ENCODE measurements around the gene MICALL2. TPM values are rescaled to one million over a fixed set of nuclear protein-coding genes. Genes with fewer than 3 reads are reported as not detected.

Gene MICALL2
- polyA plus RNA-seq, 1 donor from 2014 or later = 12.8 TPM

DNA sequence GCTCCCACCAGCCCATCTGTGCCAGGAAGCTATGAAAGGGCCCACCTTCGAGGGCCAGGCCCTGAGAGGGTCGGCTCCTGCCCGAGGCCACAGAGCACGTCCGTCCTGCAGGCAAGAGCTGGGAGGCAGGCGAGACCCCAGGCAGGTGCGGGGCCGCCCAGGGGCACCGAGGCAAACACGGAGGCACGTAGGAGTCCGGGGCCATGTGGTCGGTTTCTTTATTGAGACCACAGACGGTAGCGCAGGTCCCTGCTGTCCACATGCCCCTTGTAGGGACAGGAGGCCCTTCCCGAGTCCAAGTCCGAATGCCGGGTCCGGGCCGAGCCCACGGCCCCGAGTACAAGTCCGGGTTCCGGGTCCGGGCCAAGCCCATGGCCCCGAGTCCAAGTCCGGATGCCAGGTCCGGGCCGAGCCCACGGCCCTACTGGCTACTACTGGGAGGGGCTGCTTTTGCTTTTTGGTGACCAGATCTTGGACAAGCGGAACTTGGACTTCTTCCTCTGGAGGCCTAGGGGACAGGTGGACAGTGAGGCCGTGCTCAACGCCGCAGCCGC lies 25.0 kb downstream of the MICALL2 start:
- H4K20me1 ChIP-seq (ENCODE audit: insufficient read depth) = no peaks in the 10 kb centered on the region

DNA sequence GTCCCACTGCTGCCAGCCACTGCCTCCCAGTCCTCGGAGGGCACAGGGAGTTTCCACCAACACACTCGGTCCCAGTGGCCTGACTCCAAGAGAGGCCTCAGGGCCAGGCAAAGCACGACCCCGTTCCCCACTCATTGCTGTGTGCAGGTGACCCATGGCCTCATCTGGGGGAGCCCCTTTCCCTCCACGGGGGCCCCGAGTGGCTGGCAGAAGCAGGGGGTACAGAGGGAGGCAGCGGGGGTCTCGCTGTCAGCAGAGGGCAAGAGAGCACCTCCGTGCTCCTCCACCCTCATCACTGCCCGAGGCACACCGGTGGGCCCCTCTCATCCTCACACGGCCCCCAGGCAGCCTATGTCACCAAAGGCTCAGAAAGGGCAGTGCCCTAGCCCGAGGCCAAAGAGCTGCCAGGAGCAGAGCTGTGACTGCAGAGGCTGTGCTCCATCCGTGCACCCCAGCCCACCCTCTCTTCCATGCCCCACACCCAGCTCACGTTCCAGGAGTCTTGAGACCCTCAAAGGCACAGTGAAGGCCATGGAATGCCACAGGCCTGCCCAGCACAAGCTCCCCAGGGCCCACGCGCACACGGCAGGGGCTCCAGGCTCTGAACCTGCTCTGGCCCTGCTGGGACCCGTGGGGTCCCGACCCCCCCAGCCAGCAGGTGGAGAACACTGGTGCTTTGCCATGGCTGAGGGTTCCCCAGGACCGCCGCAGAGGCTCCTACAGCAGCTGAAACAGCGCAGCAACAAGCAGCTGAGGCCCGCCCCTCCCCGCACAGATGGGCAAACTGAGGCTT lies 25.9 kb downstream of the MICALL2 start:
- no peak overlapping the region for H3K4me3 ChIP-seq (ENCODE audit: low read length)
- H2AFZ ChIP-seq (ENCODE audit: low read depth, low read length) = no peak overlapping the region
- H4K20me1 ChIP-seq (ENCODE audit: insufficient read depth) = no peaks in the 10 kb centered on the region
- H3K9ac ChIP-seq (ENCODE audit: low read length) = no peak overlapping the region
- H3F3A ChIP-seq (ENCODE audit: insufficient read depth, low read length, poor library complexity, severe bottlenecking) = no peaks in the 10 kb centered on the region
- no peaks in the 10 kb centered on the region for H3K36me3 ChIP-seq (ENCODE audit: insufficient read depth, low read length)
- H3K27ac ChIP-seq (ENCODE audit: low read length) = no peak overlapping the region
- no peaks in the 10 kb centered on the region for H3K79me2 ChIP-seq (replicated peaks; ENCODE audit: insufficient read depth, low read length)
- TF ChIP-seq, protein P1, sequence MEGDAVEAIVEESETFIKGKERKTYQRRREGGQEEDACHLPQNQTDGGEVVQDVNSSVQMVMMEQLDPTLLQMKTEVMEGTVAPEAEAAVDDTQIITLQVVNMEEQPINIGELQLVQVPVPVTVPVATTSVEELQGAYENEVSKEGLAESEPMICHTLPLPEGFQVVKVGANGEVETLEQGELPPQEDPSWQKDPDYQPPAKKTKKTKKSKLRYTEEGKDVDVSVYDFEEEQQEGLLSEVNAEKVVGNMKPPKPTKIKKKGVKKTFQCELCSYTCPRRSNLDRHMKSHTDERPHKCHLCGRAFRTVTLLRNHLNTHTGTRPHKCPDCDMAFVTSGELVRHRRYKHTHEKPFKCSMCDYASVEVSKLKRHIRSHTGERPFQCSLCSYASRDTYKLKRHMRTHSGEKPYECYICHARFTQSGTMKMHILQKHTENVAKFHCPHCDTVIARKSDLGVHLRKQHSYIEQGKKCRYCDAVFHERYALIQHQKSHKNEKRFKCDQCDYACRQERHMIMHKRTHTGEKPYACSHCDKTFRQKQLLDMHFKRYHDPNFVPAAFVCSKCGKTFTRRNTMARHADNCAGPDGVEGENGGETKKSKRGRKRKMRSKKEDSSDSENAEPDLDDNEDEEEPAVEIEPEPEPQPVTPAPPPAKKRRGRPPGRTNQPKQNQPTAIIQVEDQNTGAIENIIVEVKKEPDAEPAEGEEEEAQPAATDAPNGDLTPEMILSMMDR (IDR thresholded peaks at IDR 0.05; ENCODE audit: poor library complexity, severe bottlenecking) = no peak
- TF ChIP-seq MXI1 (conservative IDR thresholded peaks at IDR 0.05; ENCODE audit: poor library complexity, severe bottlenecking) (no peak), TAF1 (IDR thresholded peaks at IDR 0.05; ENCODE audit: low read depth) (no peak), POLR2AphosphoS5 (IDR thresholded peaks at IDR 0.05) (no peak), EP300 (conservative IDR thresholded peaks at IDR 0.05; ENCODE audit: poor library complexity, severe bottlenecking) (no peak), SMC3 (conservative IDR thresholded peaks at IDR 0.05; ENCODE audit: poor library complexity) (no peak), RAD21 (conservative IDR thresholded peaks at IDR 0.05) (no peak), EZH2 (IDR thresholded peaks at IDR 0.05; ENCODE audit: borderline replicate concordance, insufficient read depth, low read length, poor library complexity, severe bottlenecking) (no peak)
- TF ChIP-seq, protein P2, sequence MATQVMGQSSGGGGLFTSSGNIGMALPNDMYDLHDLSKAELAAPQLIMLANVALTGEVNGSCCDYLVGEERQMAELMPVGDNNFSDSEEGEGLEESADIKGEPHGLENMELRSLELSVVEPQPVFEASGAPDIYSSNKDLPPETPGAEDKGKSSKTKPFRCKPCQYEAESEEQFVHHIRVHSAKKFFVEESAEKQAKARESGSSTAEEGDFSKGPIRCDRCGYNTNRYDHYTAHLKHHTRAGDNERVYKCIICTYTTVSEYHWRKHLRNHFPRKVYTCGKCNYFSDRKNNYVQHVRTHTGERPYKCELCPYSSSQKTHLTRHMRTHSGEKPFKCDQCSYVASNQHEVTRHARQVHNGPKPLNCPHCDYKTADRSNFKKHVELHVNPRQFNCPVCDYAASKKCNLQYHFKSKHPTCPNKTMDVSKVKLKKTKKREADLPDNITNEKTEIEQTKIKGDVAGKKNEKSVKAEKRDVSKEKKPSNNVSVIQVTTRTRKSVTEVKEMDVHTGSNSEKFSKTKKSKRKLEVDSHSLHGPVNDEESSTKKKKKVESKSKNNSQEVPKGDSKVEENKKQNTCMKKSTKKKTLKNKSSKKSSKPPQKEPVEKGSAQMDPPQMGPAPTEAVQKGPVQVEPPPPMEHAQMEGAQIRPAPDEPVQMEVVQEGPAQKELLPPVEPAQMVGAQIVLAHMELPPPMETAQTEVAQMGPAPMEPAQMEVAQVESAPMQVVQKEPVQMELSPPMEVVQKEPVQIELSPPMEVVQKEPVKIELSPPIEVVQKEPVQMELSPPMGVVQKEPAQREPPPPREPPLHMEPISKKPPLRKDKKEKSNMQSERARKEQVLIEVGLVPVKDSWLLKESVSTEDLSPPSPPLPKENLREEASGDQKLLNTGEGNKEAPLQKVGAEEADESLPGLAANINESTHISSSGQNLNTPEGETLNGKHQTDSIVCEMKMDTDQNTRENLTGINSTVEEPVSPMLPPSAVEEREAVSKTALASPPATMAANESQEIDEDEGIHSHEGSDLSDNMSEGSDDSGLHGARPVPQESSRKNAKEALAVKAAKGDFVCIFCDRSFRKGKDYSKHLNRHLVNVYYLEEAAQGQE (IDR thresholded peaks at IDR 0.05; ENCODE audit: borderline replicate concordance) = no peak
- H3K9me2 ChIP-seq (ENCODE audit: insufficient read depth, low read length) = no peaks in the 10 kb centered on the region
- H3K27me3 ChIP-seq (ENCODE audit: insufficient read depth, low read depth, low read length) = no peaks in the 10 kb centered on the region
- H3K9me3 ChIP-seq (ENCODE audit: low read length) = no peaks in the 10 kb centered on the region
- no peak overlapping the region for H3K4me2 ChIP-seq (ENCODE audit: low read length)

More for the DNA sequence above, 25.0 kb downstream of the MICALL2 start:
- no peaks in the 10 kb centered on the region for H3K36me3 ChIP-seq (ENCODE audit: insufficient read depth, low read length)
- no peaks in the 10 kb centered on the region for H3F3A ChIP-seq (ENCODE audit: insufficient read depth, low read length, poor library complexity, severe bottlenecking)
- no peak overlapping the region for H3K9ac ChIP-seq (ENCODE audit: low read length)
- no peaks in the 10 kb centered on the region for H3K27me3 ChIP-seq (ENCODE audit: insufficient read depth, low read depth, low read length)
- no peak overlapping the region for H3K27ac ChIP-seq (ENCODE audit: low read length)
- H2AFZ ChIP-seq (ENCODE audit: low read depth, low read length) = no peak overlapping the region
- no peak overlapping the region for H3K4me2 ChIP-seq (ENCODE audit: low read length)
- no peaks in the 10 kb centered on the region for H3K9me2 ChIP-seq (ENCODE audit: insufficient read depth, low read length)
- no peaks in the 10 kb centered on the region for H3K9me3 ChIP-seq (ENCODE audit: low read length)
- H3K4me3 ChIP-seq (ENCODE audit: low read length) = no peak overlapping the region
- no peak for TF ChIP-seq MXI1 (conservative IDR thresholded peaks at IDR 0.05; ENCODE audit: poor library complexity, severe bottlenecking)
- TF ChIP-seq SMC3 (conservative IDR thresholded peaks at IDR 0.05; ENCODE audit: poor library complexity) = no peak
- TF ChIP-seq, protein P2 (IDR thresholded peaks at IDR 0.05; ENCODE audit: borderline replicate concordance) = no peak
- TF ChIP-seq EP300 (conservative IDR thresholded peaks at IDR 0.05; ENCODE audit: poor library complexity, severe bottlenecking) = no peak
- no peak for TF ChIP-seq POLR2AphosphoS5 (IDR thresholded peaks at IDR 0.05)
- no peak for TF ChIP-seq EZH2 (IDR thresholded peaks at IDR 0.05; ENCODE audit: borderline replicate concordance, insufficient read depth, low read length, poor library complexity, severe bottlenecking)
- H3K79me2 ChIP-seq (replicated peaks; ENCODE audit: insufficient read depth, low read length) = no peaks in the 10 kb centered on the region

Measured in neural cell (in vitro differentiated cells).